HG02852 (cell line): ENCODE results near the gene NEDD9.

ENCODE experiments used
- ATAC-seq: cut with Tn5 transposase; IDR thresholded peaks from one replicate; pipeline ENCODE4 v1.9.1; 2021; ENCODE audit warnings: mild to moderate bottlenecking, moderate library complexity; ENCODE audit not compliant: unreplicated experiment

The NEDD9 gene

DNA sequence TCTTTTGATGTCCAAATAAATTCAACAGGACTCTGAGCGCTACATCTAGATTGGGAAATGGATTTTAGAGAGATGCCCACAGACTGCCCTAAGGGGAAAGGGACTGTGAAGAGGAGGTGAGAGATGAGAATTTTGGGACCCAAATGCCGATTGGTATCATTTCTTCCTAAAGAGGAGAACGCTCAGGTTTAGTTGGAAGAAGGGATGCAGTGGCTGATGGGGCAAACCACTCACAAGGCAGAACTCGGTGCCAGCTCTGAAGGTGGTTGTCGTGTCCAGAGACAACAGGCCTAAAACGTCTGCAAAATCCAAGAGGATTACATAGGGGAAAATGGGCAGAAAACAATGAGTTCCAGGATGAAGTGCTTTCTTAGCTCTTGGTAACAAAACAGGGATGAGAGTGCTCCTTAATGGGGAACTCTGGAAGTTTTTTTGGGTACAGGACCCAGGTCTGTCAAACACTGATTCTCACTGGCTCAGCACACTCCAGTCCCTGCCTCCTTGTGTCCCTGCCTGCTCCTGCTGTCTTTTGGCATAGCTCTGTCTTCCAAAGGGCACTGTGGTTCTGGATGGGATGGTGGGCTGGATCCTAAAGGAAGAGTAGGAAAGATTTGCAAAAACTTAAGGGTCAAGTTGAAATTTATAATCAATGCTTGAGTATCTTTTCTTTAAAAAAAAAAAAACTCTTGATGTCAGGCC lies 29.0 kb downstream of the NEDD9 start:
- ATAC-seq = no peak

DNA sequence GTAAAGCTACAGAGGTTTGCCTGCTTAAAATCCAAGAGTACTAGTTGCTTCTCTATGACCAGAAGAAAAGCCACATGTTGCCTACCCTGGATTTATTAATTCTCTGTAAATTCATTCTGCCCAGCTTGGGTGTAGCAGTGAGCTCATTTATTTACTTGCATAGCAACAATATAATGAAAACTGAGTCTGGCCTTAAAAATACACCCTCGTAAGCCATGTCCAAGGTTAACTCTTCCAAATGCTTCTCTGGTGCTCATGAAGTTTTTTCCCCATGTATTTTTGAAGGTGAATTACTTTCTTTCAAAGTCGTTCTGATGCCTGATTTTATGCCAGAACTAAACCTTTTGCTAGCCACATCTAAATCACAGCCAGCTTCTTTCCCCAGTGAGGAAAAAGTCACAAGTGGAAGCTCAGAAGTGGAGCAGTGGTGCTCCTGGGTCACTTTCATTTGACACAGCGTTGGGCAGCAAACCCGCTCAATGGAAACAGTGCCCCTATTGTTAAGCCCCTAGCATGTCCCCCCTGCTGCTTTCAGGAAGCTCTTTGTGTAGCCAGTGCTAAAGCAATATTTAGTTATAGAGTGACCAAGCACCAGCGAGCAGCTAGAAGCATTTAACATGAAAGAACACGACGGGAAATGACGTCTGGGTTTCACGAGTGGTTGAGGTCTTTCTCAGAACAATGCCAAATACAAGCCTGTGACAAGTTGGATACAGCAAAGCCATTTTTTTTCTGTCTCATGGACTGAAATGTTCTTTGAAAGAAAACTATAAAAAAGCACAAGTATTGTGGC lies 29.8 kb downstream of the NEDD9 start:
- ATAC-seq = no peak

DNA sequence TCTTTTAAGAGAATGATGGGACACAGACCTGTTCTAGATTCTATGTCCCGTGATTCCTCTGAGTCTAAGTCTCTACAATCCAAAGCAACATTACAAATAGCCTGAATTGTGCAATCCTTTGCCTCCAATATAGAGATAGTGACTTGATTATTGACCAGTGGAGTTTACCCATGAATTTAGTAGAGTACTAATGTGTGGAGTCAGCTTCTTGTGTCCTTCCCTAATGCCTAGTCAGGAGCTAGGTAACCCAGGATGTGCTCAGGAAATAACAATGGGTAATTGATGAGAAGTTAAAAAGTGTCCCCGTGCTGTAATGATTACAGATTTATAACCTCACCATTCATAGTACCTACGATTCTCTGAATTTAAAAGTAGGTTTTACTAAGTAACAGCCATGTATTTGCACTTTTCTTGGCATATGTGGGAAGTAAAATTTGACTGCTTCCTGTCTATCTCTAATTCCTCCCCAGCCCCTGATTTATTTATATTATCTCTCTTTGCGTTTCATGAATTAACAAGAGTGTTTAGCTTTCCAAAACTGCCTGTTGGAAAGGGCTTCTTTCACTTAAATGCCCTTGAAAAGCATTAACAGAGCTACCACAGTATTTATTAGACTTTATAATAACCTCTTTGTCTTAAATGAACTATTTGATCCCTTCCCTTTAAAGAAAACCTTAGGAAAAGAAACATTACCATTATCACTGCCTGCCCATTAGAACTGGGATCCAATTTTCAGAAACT lies 30.5 kb downstream of the NEDD9 start:
- no peak for ATAC-seq

DNA sequence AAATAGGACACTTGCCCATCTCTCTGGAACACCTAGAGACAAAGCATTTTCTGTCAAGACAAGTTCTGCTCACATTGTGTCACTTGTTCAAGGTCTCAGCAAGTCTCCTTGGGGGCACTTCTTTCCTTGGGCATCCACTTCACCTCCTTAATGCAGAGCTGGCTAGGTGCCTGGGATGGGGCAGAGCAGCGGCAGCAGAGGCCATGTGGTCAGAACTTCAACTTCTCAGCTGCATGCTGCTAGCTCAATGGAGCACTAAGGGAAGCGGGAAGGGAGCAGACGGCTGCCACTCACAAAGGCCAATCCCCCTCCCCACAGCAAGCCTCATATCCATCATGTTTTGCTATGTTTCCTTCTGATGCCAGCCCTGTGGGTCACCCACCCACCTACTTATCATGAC lies 31.5 kb downstream of the NEDD9 start:
- no peak for ATAC-seq

DNA sequence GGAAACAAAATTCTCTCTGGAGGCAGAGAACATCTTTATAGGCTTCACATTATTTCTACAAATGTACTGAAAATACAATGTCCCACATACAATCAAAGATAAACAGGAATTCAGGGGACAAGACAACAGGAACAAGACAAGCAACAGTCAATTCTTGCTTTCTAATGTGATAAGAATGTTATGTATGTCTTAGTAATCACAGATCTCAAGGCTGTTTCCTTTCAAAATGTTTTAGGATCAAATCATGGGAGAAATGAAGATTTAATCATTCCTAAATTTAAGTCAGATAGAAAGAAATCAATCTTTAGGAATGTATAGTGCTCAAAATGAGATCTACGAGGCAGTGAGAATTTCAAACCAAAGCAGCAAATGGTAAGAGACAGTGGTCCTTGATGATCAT lies 32.1 kb downstream of the NEDD9 start:
- ATAC-seq = no peak

DNA sequence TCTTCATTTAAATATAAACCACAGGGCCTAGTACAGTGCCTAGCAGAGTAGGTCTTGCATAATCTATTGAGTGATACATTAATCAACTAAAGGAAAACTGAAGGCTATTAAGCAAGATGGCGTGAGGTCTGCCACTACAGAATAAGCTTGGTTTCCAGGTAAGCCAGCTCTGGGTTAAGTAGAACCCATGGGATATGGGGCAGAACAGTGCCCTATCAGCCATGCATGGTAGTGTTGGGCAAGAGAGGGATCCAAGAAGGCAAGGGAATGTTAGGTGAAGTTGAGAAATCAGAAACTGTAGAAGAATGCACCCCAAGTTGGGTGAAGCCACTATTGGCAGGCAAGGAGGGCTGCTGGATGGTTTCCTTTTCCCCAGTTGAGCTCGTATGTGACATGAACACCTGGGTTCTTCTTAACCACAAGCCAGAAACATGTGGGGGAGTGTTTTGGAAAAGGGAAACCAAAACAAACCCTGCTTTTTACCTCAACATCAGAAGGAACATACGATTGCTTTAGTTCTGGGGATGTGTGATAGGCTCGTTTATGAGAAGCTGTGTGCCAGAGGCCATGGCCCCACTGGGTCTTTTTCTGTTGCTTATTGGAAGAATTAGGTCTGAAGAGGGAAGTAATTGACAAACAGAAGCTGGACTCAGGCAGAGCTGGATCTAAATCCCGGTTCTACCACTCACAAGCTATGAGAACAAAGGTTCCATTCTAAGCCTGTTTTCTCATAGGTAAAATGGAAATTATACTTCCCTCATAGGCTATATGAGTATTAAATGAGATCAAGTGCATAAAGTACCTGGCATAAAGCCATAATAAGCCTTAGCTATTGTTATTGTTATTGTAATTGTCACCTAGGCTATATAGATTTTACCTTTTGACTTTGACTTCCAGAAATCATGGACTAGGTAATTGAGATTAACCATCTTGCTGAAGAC lies 33.5 kb downstream of the NEDD9 start:
- no peak for ATAC-seq

DNA sequence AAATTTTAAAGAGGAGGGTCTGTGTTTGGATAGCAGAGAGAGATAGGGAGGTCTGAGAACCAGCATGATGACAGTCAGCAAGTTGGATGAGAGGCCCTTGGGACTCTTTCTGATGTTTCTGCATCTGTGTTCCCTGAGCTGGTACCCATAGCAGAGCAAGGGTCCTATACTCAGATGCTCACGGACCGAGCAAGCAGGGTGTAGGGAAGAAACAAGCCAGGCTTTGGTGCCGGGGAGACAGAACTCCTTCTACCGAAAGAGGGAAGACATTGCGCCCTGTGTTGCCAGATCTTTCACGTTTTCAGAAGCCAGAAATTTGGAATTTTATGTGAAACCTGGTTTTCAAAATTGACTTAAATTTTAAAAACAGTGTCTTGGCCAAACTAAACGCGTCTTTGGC lies 34.6 kb downstream of the NEDD9 start:
- no peak for ATAC-seq

DNA sequence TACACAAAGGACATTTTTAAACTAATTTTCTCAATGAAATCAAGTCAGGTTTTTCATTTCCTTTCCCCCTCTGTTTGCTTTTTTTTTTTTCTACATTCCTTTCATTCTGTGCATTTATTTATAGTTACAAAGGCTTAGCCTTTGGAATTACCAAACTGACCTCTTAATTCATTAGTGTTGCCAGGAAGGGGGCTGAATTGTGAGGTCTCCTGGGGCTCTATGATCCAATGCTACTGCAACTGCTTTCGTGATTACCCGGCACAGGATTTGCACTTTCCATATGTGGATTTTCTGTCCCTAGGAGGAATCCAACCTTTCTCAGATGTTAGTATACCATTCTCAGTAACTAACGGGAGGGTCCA lies 35.3 kb downstream of the NEDD9 start:
- no peak for ATAC-seq

DNA sequence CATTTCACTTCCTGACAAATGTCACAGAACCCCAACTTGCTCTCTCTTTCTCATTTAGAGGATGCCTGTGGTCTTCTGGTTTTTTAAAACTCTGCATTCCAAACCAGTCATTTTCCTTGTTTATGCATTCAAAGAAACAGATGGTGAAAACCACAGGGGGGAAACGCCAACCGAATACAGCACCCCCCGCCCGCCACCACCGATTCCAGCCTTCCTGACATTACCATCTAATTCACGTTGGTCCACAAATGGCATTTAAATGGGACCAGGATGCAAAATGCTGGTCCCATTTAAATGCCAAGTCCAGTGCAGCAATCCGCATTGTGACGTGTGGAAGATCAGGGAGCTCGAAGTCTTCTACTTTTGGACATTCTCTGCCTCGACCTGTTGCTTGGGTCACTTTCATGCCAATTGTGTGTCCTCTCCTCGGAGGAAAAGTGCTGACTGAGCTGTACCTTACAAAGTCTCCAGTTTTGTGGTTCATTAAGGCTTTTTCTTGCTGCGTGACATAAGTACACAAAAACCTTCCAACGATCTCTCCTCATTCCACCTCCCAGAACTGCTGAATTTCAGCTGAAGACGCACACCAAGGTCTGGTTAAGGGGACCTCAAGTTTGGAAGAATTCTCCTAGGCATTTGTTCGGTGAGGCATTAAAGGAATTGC lies 35.8 kb downstream of the NEDD9 start:
- no peak for ATAC-seq

DNA sequence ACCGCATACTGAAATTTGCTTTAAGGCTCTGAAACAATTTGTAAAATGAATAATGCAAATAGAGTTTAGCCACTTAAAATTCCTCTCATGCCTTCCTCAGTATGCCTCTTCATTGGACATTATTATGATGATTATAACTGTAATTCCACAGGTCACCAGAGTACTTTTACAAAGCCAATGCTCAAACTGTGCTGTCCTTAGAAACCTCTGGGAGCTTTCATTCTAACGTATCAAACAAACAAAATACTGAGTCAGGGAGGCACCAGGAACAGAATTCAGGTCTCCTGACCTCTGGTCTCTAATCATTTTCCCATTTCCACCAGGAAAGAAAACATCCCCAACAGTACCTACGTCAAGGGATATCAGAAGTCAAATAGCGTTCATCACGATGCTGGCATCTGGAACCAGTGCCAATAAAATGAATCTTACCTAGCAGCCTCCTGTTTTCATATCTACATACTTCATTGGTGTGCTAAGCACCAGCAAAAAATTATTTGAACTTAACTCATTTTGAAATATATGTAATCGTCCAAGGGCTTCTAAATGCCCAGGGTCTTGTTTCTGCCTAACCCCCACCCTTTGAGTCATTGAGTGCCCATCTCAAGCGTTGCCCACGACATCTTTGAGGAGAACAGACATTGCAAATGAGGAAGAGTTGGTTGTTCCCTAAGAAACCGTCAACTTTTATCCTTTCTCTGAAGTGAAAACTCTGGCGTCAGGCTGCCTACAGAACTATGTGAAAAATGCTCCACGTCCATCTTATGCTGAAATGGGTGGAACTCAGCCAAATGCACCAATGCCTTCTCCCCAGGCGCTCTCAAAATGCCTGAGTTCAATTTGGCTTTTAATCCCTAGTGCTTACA lies 37.9 kb downstream of the NEDD9 start:
- no peak for ATAC-seq

DNA sequence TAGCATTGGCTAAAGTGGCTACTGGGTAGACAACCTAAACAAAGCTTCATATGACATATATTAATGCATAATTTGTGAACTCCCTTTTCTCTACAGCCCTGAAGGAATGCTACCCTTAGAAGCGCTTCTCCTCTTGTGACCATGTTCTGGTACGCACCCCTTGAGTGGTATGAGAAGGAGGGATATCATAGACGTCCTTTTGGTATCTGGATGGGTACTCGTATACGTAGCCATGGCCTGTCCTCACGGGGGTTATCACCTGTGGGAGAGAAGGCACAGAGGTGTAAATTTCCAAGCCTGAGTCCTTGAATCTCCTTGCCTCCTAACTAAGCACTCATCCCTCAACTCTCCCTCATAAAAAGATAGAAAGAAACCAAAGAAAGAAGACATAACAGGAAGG lies 39.0 kb downstream of the NEDD9 start:
- no peak for ATAC-seq

DNA sequence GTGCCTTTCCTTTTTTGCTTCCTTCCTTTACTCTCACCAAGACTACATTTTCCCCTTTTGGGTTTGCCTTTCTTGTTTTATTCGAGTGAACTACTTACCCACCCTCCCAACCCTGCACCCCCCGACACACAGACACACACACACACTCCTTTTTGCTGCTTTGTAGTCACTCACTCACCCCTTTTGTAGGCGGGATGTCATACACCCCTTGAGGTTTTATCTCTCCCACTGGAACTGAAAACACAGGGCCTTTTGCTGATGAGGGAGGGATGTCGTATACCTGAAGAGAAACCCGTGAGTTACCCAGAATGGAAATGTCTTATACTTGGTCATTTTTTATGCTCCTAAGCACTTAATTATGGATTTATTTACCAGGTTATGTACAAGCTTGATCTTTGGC lies 40.3 kb downstream of the NEDD9 start:
- ATAC-seq = no peak

DNA sequence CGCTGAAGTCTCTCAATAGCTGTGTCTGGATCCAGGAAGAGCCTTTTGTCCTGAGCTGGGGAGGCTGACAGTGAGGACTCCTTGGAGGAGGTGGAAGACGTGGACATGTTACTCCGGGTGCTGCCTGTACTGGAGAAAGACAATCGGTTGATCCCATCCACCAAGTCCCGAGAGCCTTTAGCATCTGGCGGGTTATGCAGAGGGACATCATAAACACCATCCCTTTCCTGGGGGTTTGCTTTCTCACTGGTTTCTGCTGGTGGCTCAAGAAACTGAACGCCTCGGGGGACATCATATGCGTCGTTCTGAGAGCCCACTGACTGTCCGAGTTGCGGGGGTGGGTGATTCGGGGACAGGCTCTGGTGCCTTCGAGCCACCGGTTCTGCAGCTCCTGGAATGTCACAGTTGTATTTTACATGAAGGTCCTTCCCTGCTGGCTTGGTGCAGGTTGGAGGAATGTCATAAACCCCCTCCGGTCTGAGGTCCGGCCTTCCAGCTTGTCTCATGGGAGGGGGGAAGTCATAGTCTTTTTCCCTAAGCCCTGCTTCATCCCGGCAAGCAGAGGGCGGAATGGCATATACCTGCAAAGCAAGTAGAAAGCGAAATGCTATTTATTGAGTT lies 41.7 kb downstream of the NEDD9 start:
- ATAC-seq = no peak

DNA sequence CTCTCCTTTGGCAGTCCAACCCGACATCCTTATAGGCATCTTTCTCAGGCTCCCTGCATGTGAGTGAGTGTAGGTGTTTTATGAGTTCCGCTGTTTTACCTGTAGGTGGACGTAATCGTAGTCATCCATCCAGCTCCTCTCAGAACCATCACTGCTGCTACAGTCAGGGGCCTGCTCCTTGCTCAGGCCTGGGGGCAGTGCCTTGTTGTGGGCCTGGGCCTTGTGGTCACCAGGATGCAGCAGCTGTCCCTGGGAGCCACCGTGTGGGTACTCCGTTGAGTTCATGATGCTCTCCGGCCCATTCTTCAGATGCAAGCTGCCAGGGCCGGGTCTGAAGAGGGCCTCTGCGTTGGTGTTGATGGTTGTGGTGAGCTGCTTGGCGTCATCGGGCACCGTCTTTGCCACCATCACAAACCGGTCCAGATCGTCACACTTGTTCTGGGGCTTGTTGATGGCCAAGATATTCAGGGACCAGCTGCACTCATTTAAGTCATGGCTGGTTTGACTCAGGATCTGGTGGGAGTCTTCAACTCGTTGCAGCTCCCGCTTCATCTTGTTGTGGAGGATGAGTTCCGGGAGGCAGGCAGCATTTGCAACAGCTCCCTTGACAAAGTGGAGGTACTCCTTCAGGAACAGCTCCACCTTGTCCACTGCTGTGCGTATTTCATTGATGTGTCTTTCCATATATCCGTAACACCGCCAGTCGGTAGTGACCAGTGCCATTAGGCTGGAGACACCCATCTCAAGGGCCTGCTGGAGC lies 42.4 kb downstream of the NEDD9 start:
- ATAC-seq = no peak

DNA sequence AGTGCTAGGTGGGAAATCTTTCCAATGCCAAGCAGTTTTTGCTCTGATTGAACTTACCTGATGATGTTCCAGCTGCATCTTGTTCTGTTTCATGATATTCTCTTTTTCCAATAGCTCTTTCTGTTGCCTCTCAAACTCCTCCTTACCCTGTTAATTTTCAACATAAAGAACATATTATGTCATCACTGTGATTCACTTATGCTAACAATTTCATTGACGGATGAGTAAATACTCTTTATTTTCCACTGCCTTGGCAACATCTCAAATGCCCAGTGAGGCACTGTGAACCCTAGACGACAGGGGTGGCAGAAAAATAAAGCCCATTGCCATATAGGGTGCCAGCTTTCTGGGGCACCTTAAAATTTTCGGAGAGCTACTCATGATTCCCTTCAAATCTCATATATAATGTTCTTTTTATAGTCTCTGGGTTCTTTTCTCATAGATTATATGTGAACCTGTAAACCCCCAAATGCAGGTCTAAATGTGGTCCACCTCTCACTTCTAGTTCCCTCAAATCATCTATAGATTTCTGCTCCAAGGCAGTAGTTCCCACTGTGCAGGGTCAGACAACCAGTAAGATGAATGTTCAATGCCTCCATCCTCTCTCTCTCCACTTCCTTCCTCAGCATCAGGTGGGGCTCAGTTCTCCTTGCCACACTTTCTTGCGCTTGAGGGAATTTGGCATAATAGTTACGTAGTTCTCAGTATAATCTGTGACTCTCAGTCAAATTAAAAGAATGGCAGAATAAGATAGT lies 44.1 kb downstream of the NEDD9 start:
- no peak for ATAC-seq

DNA sequence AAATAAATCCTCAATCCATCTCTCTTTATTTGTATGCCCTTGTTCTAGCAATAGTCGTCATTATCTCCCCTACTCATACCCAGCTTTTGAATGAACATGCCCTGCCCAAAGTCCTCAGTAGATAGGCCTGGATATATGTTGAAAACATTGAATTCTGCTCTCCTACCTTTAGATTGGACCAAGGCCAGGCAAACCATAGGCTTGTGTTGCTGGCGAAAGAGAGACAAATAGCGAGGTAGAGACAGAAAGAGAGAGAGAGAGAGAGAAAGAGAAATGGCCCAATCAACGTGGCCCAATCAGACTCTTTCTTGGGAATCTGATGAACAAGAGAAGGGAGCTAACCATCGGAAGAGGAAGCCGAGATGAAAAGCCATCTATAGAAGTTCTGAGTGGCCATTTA lies 45.2 kb downstream of the NEDD9 start:
- no peak for ATAC-seq

DNA sequence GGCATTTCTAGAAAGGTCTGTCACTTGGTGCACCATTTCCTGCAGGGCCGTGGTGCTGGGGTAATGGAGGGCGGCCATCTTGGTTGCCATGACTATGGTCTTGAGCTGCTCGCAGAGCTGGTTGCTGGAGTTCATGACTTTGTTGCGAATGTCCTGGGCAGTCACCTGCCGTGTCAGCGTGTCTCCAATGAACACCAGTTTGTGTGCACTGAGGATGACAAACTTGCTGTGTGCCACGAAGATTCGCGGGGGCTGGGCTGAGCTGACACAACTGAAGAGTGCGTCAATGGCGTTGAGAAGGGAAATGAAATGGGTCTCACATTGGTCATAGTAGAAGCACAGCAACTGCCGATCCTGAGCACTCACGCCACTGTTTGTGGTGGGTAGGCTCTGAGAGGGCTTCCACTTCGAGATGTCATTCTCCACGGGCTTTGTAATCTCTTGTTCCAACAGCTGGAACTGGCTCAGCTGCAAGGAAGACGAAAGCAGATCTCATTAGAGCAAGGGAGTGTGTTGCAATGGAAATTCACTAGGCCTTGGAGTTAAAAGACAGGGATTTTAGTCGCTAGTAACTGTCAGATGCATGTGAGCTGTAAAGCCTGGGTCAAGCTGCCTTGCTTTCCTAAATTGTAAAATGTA lies 47.1 kb downstream of the NEDD9 start:
- no peak for ATAC-seq
